K562 (cell line): ENCODE data around the gene MECP2. TPM values are rescaled to one million over a fixed set of nuclear protein-coding genes. Genes with fewer than 3 reads are reported as not detected.
A peak's percentile ranks its signal among the peaks of the same experiment; 100 is the strongest.

Experiments
- CBX5 ChIP-seq: IDR thresholded peaks from 2 replicates; pipeline ENCODE4 v1.6.1; 2014; ENCODE audit warnings: low read depth, borderline replicate concordance
- CC2D1A ChIP-seq: fragments of 450-650 bp; IDR thresholded peaks from 2 replicates; pipeline ENCODE4 v1.6.1; 2017; ENCODE audit warnings: mild to moderate bottlenecking
- EGR1 ChIP-seq: fragments of 450-650 bp; conservative IDR thresholded peaks from 2 replicates; pipeline ENCODE4 v1.6.1; 2017; ENCODE audit warnings: mild to moderate bottlenecking
- ETV1 ChIP-seq: fragments of 450-650 bp; conservative IDR thresholded peaks from 2 replicates; pipeline ENCODE4 v1.6.1; 2016; ENCODE audit warnings: missing genetic modification characterization, control low read depth, low read depth, missing compliant biosample characterization
- FOXO4 ChIP-seq: fragments of 450-650 bp; formaldehyde crosslinking; IDR thresholded peaks from 2 replicates; pipeline ENCODE4 v1.4.0; 2020; ENCODE audit warnings: mild to moderate bottlenecking, moderate library complexity
- GABPB1 ChIP-seq: sonication (generic); formaldehyde crosslinking; IDR thresholded peaks from 2 replicates; pipeline ENCODE4 v1.8.0; 2022; ENCODE audit warnings: mild to moderate bottlenecking, missing genetic modification reagents
- GATA2 ChIP-seq: sonication (generic); formaldehyde crosslinking; IDR thresholded peaks from 2 replicates; pipeline ENCODE4 v1.4.0; 2020; ENCODE audit warnings: mild to moderate bottlenecking, missing genetic modification reagents
- HMGXB4 ChIP-seq: sonication (generic); formaldehyde crosslinking; IDR thresholded peaks from 2 replicates; pipeline ENCODE4 v1.8.1; 2023; ENCODE audit warnings: mild to moderate bottlenecking, missing genetic modification reagents
- ILK ChIP-seq: fragments of 450-650 bp; IDR thresholded peaks from 2 replicates; pipeline ENCODE4 v1.6.1; 2016; ENCODE audit warnings: missing genetic modification characterization, low read depth, mild to moderate bottlenecking, missing compliant biosample characterization, moderate library complexity, borderline replicate concordance
- KAT2B ChIP-seq: IDR thresholded peaks from one replicate; pipeline ENCODE4 v1.6.1; 2012; ENCODE audit warnings: low read depth, mild to moderate bottlenecking, control low read depth, inconsistent platforms, low read length, moderate library complexity
- KLF13 ChIP-seq: fragments of 450-650 bp; IDR thresholded peaks from 2 replicates; pipeline ENCODE4 v1.6.1; 2016; ENCODE audit warnings: missing genetic modification characterization, low read depth, mild to moderate bottlenecking, missing compliant biosample characterization, moderate library complexity, borderline replicate concordance
- NFE2 ChIP-seq: IDR thresholded peaks from 2 replicates; pipeline ENCODE4 v1.6.1; 2014; ENCODE audit warnings: antibody characterized with exemption, low read depth
- PHB2 ChIP-seq: fragments of 450-650 bp; IDR thresholded peaks from 2 replicates; pipeline ENCODE4 v1.6.1; 2017; ENCODE audit warnings: low read depth
- RBFOX2 ChIP-seq: fragments of 200-400 bp; formaldehyde crosslinking; IDR thresholded peaks from 2 replicates; pipeline ENCODE4 v1.6.1; 2017; ENCODE audit warnings: low read depth, mild to moderate bottlenecking, low read length, moderate library complexity
- SMARCA4 ChIP-seq: fragments of 450-650 bp; IDR thresholded peaks from 2 replicates; pipeline ENCODE4 v1.6.1; 2016
- SMC3 ChIP-seq: conservative IDR thresholded peaks from 2 replicates; pipeline ENCODE4 v1.6.1; 2011; ENCODE audit warnings: low read depth, low read length, improper control_type of control experiment; ENCODE audit not compliant: insufficient read depth
- ZNF12 ChIP-seq: sonication (generic); formaldehyde crosslinking; IDR thresholded peaks from 2 replicates; pipeline ENCODE4 v1.4.0; 2020; ENCODE audit warnings: mild to moderate bottlenecking, missing genetic modification reagents
- ZNF584 ChIP-seq: fragments of 200-800 bp; sonication (Bioruptor generic); IDR thresholded peaks from 2 replicates; pipeline ENCODE4 v1.6.1; 2016; ENCODE audit warnings: low read depth, mild to moderate bottlenecking, missing genetic modification characterization, missing compliant biosample characterization
- ZNF766 ChIP-seq: fragments of 200-800 bp; sonication (Bioruptor generic); conservative IDR thresholded peaks from 2 replicates; pipeline ENCODE4 v1.6.1; 2016; ENCODE audit warnings: missing genetic modification characterization, missing compliant biosample characterization
- polyA plus RNA-seq, 8 experiments: library from polyadenylated mRNA; depleted of rRNA in 4 of 8; stranded (reverse) in 5 of 8; unstranded in 3 of 8; fragments of >200 nt; fragmentation: Nextera tagmentation in 2 of 8; fragmentation: Illumina TruSeq in 1 of 8; extraction: Ambion mirVana in 2 of 8; extraction: Trizol in 1 of 8; gene quantifications; 2 replicates each; pipeline versions ENCODE4 v1.2.1 to v1.2.3, GENCODE V29; 2011 to 2014; ENCODE audit warnings: inconsistent platforms in 1 of 8, missing spikeins in 1 of 8
- total RNA-seq, 7 experiments: library from RNA; depleted of rRNA in 6 of 7; stranded (reverse); fragments of >200 nt in 6 of 7; fragmentation: Illumina TruSeq in 2 of 7; extraction: Trizol in 2 of 7; gene quantifications; 2 replicates each; pipeline versions ENCODE4 v1.2.1 to v1.2.3, GENCODE V29; 2011 to 2021; ENCODE audit warnings: low replicate concordance in 1 of 7
- TF ChIP-seq, protein P1 (sequence below): sonication (generic); formaldehyde crosslinking; IDR thresholded peaks from 2 replicates; pipeline ENCODE4 v1.8.1; 2022; ENCODE audit warnings: missing genetic modification reagents
- TF ChIP-seq, protein P2 (sequence below): fragments of 450-650 bp; IDR thresholded peaks from 2 replicates; pipeline ENCODE4 v1.6.1; 2018; ENCODE audit not compliant: partially characterized antibody

MECP2 gene
- total and polyA plus RNA-seq, 9 of the 15 experiments (the other 6 are each of a cell fraction or from before 2014, with no cell fraction given): 2.1 to 50.9 (median 30.5) TPM

GRCh38 chrX:154091678-154092077 is 5.8 kb downstream of the MECP2 start (continued):
- TF ChIP-seq ZNF766 (CRISPR knock-in tag): no peak
- TF ChIP-seq KAT2B: no peak
- no peak for TF ChIP-seq CBX5
- TF ChIP-seq ILK: no peak
- no peak for TF ChIP-seq SMARCA4
- no peak for TF ChIP-seq SMC3
- TF ChIP-seq CC2D1A: peak; percentile 37; the same call in 1 of the 2 replicates
- peak; percentile 63 for TF ChIP-seq ETV1 (tag)
- TF ChIP-seq HMGXB4: no peak
- TF ChIP-seq ZNF584 (CRISPR knock-in tag): no peak
- TF ChIP-seq NFE2: no peak
- no peak for TF ChIP-seq PHB2
- no peak for TF ChIP-seq KLF13 (tag)
- TF ChIP-seq FOXO4 (CRISPR knock-in tag): no peak
- TF ChIP-seq, protein P1, sequence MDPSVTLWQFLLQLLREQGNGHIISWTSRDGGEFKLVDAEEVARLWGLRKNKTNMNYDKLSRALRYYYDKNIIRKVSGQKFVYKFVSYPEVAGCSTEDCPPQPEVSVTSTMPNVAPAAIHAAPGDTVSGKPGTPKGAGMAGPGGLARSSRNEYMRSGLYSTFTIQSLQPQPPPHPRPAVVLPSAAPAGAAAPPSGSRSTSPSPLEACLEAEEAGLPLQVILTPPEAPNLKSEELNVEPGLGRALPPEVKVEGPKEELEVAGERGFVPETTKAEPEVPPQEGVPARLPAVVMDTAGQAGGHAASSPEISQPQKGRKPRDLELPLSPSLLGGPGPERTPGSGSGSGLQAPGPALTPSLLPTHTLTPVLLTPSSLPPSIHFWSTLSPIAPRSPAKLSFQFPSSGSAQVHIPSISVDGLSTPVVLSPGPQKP (CRISPR knock-in tag): no peak
- TF ChIP-seq, protein P2, sequence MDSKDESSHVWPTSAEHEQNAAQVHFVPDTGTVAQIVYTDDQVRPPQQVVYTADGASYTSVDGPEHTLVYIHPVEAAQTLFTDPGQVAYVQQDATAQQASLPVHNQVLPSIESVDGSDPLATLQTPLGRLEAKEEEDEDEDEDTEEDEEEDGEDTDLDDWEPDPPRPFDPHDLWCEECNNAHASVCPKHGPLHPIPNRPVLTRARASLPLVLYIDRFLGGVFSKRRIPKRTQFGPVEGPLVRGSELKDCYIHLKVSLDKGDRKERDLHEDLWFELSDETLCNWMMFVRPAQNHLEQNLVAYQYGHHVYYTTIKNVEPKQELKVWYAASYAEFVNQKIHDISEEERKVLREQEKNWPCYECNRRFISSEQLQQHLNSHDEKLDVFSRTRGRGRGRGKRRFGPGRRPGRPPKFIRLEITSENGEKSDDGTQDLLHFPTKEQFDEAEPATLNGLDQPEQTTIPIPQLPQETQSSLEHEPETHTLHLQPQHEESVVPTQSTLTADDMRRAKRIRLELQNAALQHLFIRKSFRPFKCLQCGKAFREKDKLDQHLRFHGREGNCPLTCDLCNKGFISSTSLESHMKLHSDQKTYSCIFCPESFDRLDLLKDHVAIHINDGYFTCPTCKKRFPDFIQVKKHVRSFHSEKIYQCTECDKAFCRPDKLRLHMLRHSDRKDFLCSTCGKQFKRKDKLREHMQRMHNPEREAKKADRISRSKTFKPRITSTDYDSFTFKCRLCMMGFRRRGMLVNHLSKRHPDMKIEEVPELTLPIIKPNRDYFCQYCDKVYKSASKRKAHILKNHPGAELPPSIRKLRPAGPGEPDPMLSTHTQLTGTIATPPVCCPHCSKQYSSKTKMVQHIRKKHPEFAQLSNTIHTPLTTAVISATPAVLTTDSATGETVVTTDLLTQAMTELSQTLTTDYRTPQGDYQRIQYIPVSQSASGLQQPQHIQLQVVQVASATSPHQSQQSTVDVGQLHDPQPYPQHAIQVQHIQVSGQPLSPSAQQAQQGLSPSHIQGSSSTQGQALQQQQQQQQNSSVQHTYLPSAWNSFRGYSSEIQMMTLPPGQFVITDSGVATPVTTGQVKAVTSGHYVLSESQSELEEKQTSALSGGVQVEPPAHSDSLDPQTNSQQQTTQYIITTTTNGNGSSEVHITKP: no peak
- TF ChIP-seq RBFOX2: no peak
- TF ChIP-seq GABPB1 (CRISPR knock-in tag): no peak
- peak; percentile 89 for TF ChIP-seq EGR1
- no peak for TF ChIP-seq ZNF12 (CRISPR knock-in tag)
- no peak for TF ChIP-seq GATA2
